HEK293 (cell line): ENCODE measurements around the gene TMED6.

Experiments
- CTCF ChIA-PET: fragments of 350-600 bp; formaldehyde crosslinking; extraction: SDS; loops from one replicate; lab custom pipeline; 2021; ENCODE audit warnings: antibody characterized with exemption; lab: Yijun Ruan, JAX
- POLR2A ChIA-PET: fragments of 300-600 bp; formaldehyde crosslinking; extraction: SDS; loops from one replicate; lab custom pipeline; 2020; ENCODE audit warnings: antibody characterized with exemption, inconsistent platforms; lab: Yijun Ruan, JAX
- H3K27ac ChIP-seq: fragments of 200-500 bp; sonication (Bioruptor generic); 2 replicates; pipeline ENCODE4 v1.5.1; 2014; ENCODE audit warnings: low read depth, low read length, control low read depth, inconsistent platforms; ENCODE audit errors: extremely low read depth
- H3K36me3 ChIP-seq, 2 experiments: fragments of 200-500 bp in 1 of 2; sonication (Bioruptor generic) in 1 of 2; 1 replicate in 1 of 2; 2 replicates in 1 of 2; pipeline ENCODE4 v1.5.1; 2014 to 2017; ENCODE audit warnings: inconsistent platforms in 2 of 2, low read length in 2 of 2; ENCODE audit not compliant: control insufficient read depth in 2 of 2, insufficient read depth in 1 of 2
- H3K4me1 ChIP-seq: fragments of 200-500 bp; sonication (Bioruptor generic); 2 replicates; pipeline ENCODE4 v1.5.1; 2014; ENCODE audit warnings: mild to moderate bottlenecking, low read length, inconsistent platforms; ENCODE audit not compliant: control insufficient read depth, insufficient read depth
- H3K4me3 ChIP-seq: 2 replicates; pipeline ENCODE4 v1.5.1; 2011; ENCODE audit warnings: low read depth, mild to moderate bottlenecking, control low read depth, low read length, moderate library complexity
- H3K9me3 ChIP-seq: fragments of 200-500 bp; sonication (Bioruptor generic); 2 replicates; pipeline ENCODE4 v1.5.1; 2014; ENCODE audit warnings: low read depth, low read length, inconsistent platforms; ENCODE audit not compliant: control insufficient read depth, insufficient read depth
- ZBTB21 ChIP-seq: fragments of 450-650 bp; formaldehyde crosslinking; IDR thresholded peaks from 2 replicates; pipeline ENCODE4 v1.5.1; 2017; ENCODE audit warnings: missing biosample characterization, missing genetic modification characterization
- ZEB2 ChIP-seq: fragments of 450-650 bp; formaldehyde crosslinking; IDR thresholded peaks from 2 replicates; pipeline ENCODE4 v1.5.1; 2016; ENCODE audit warnings: missing biosample characterization, missing genetic modification characterization
- ZNF138 ChIP-seq: fragments of 450-650 bp; formaldehyde crosslinking; IDR thresholded peaks from 2 replicates; pipeline ENCODE4 v1.5.1; 2016; ENCODE audit warnings: missing biosample characterization, missing genetic modification characterization, borderline replicate concordance
- ZNF146 ChIP-seq: fragments of 450-650 bp; formaldehyde crosslinking; IDR thresholded peaks from 2 replicates; pipeline ENCODE4 v1.5.1; 2016; ENCODE audit warnings: missing biosample characterization, missing genetic modification characterization
- ZNF184 ChIP-seq: fragments of 450-650 bp; IDR thresholded peaks from 2 replicates; pipeline ENCODE4 v1.5.1; 2018; ENCODE audit warnings: missing biosample characterization, mild to moderate bottlenecking, missing genetic modification characterization
- ZNF311 ChIP-seq: fragments of 450-650 bp; formaldehyde crosslinking; IDR thresholded peaks from 2 replicates; pipeline ENCODE4 v1.5.1; 2017; ENCODE audit warnings: missing biosample characterization, missing genetic modification characterization, borderline replicate concordance
- ZNF416 ChIP-seq: fragments of 450-650 bp; formaldehyde crosslinking; IDR thresholded peaks from 2 replicates; pipeline ENCODE4 v1.5.1; 2016; ENCODE audit warnings: missing biosample characterization, missing genetic modification characterization
- ZNF549 ChIP-seq: fragments of 450-650 bp; IDR thresholded peaks from 2 replicates; pipeline ENCODE4 v1.5.1; 2018; ENCODE audit warnings: missing biosample characterization, missing genetic modification characterization, mild to moderate bottlenecking, inconsistent platforms, moderate library complexity
- ZNF623 ChIP-seq: fragments of 450-650 bp; formaldehyde crosslinking; IDR thresholded peaks from 2 replicates; pipeline ENCODE4 v1.5.1; 2016; ENCODE audit warnings: missing biosample characterization, missing genetic modification characterization
- ZNF658 ChIP-seq: fragments of 450-650 bp; formaldehyde crosslinking; IDR thresholded peaks from 2 replicates; pipeline ENCODE4; 2016; ENCODE audit warnings: missing biosample characterization, missing genetic modification characterization
- ZNF670 ChIP-seq: fragments of 450-650 bp; formaldehyde crosslinking; IDR thresholded peaks from 2 replicates; pipeline ENCODE4 v1.5.1; 2016; ENCODE audit warnings: missing biosample characterization, missing genetic modification characterization, low read depth
- ZNF76 ChIP-seq: fragments of 450-650 bp; formaldehyde crosslinking; IDR thresholded peaks from 2 replicates; pipeline ENCODE4; 2016; ENCODE audit warnings: low read depth, missing biosample characterization, missing genetic modification characterization, borderline replicate concordance
- ZNF768 ChIP-seq: fragments of 450-650 bp; formaldehyde crosslinking; IDR thresholded peaks from 2 replicates; pipeline ENCODE4 v1.5.1; 2018; ENCODE audit warnings: missing biosample characterization, mild to moderate bottlenecking, missing genetic modification characterization
- ZNF785 ChIP-seq: fragments of 450-650 bp; formaldehyde crosslinking; IDR thresholded peaks from 2 replicates; pipeline ENCODE4 v1.5.1; 2016; ENCODE audit warnings: missing biosample characterization, missing genetic modification characterization
- ZNF830 ChIP-seq: fragments of 450-650 bp; IDR thresholded peaks from 2 replicates; pipeline ENCODE4 v1.5.0; 2018; ENCODE audit warnings: missing biosample characterization, missing genetic modification characterization, low read depth, mild to moderate bottlenecking, moderate library complexity
- ZSCAN16 ChIP-seq: fragments of 450-650 bp; formaldehyde crosslinking; IDR thresholded peaks from 2 replicates; pipeline ENCODE4 v1.5.1; 2016; ENCODE audit warnings: missing biosample characterization, missing genetic modification characterization
- ZXDB ChIP-seq: fragments of 450-650 bp; formaldehyde crosslinking; IDR thresholded peaks from 2 replicates; pipeline ENCODE4 v1.5.1; 2016; ENCODE audit warnings: missing biosample characterization, missing genetic modification characterization
- TF ChIP-seq, protein P1 (sequence below): fragments of 450-650 bp; formaldehyde crosslinking; IDR thresholded peaks from 2 replicates; pipeline ENCODE4 v1.5.1; 2016; ENCODE audit warnings: missing biosample characterization, missing genetic modification characterization
- TF ChIP-seq, protein P2 (sequence below): fragments of 450-650 bp; formaldehyde crosslinking; IDR thresholded peaks from 2 replicates; pipeline ENCODE4 v1.5.1; 2016; ENCODE audit warnings: missing biosample characterization, missing genetic modification characterization
- TF ChIP-seq, protein P3 (sequence below): fragments of 450-650 bp; formaldehyde crosslinking; IDR thresholded peaks from 2 replicates; pipeline ENCODE4 v1.5.1; 2016; ENCODE audit warnings: missing biosample characterization, missing genetic modification characterization, borderline replicate concordance

Gene TMED6

DNA sequence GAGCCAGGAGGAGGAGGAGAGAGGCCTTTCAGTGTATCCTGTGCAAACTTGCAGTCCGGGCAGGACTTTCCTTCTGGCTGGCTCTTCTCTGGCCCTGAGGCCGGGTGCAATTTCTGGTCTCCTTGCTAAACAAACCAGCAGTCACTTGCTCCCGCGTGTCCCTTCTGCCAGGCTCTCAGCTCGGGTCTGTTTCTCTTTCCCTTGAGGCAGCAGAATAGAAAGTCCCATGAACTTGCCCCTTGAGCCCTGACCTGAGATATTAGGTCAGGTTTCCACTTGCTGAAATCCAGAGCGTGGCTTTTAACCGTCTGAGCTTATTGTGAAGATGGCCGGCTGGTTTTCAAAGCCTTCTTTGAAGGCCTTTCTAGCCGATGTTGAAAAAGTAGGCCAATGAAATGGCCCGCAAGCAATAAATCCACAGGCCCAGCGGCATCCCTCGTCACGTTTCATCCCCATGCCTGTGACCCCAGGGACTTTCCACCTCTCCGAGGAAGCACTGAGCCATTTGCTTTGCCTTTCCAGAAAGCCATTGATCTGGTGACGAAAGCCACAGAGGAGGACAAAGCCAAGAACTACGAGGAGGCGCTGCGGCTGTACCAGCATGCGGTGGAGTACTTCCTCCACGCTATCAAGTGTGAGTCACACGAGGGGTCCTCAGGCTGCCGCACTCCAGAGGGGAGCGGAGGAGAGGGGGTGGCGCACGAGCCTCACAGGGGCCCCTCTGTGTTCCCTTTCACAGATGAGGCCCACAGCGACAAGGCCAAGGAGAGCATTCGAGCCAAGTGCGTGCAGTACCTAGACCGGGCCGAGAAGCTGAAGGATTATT lies 35.9 kb downstream of the TMED6 start:
- no peak overlapping the region for H3K27ac ChIP-seq
- POLR2A ChIA-PET = interaction anchor here (0.8 to 1.0 kb wide), 2 partner anchors 9 to 354 kb away, joined by 3 to 6 read pairs; no protein-coding TSS in a partner anchor

DNA sequence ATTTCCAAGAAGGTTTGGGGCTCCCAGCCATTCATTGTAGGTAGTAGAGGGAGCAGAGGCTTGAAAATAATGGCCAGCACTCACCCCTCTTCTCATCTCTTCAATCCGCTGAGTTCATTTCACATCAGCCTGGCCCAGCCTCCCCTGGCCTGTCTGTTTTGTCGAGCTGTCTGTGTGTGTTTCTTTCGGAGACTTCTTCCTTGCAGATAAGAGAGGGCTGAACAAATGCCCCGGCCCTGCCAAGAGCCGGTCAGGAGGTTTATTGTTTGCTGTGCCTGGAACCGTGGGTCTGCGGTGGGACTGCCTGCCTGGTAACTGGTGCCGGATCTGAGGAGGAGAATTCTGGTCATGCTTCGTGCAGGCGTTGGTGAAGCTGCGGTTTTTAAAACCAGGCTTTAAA lies 37.1 kb downstream of the TMED6 start:
- Histone ChIP-seq H3K4me3 (no peak overlapping the region), H3K27ac (no peak overlapping the region), H3K4me1 (no peaks in the 10 kb centered on the region), H3K9me3 (no peaks in the 10 kb centered on the region), H3K36me3 (peaks cover 14 to 60% of the 10 kb centered on the region in 2 experiments; a peak in 2 of 3 replicates)
- TF ChIP-seq ZNF184 = no peak
- TF ChIP-seq ZEB2 (tag by site-specific recombination) = no peak
- no peak for TF ChIP-seq ZNF311
- TF ChIP-seq ZNF785 (tag by site-specific recombination) = no peak
- TF ChIP-seq ZNF768 (tag by site-specific recombination) = no peak
- TF ChIP-seq, protein P1, sequence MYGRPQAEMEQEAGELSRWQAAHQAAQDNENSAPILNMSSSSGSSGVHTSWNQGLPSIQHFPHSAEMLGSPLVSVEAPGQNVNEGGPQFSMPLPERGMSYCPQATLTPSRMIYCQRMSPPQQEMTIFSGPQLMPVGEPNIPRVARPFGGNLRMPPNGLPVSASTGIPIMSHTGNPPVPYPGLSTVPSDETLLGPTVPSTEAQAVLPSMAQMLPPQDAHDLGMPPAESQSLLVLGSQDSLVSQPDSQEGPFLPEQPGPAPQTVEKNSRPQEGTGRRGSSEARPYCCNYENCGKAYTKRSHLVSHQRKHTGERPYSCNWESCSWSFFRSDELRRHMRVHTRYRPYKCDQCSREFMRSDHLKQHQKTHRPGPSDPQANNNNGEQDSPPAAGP (tag by site-specific recombination) = no peak
- TF ChIP-seq, protein P2, sequence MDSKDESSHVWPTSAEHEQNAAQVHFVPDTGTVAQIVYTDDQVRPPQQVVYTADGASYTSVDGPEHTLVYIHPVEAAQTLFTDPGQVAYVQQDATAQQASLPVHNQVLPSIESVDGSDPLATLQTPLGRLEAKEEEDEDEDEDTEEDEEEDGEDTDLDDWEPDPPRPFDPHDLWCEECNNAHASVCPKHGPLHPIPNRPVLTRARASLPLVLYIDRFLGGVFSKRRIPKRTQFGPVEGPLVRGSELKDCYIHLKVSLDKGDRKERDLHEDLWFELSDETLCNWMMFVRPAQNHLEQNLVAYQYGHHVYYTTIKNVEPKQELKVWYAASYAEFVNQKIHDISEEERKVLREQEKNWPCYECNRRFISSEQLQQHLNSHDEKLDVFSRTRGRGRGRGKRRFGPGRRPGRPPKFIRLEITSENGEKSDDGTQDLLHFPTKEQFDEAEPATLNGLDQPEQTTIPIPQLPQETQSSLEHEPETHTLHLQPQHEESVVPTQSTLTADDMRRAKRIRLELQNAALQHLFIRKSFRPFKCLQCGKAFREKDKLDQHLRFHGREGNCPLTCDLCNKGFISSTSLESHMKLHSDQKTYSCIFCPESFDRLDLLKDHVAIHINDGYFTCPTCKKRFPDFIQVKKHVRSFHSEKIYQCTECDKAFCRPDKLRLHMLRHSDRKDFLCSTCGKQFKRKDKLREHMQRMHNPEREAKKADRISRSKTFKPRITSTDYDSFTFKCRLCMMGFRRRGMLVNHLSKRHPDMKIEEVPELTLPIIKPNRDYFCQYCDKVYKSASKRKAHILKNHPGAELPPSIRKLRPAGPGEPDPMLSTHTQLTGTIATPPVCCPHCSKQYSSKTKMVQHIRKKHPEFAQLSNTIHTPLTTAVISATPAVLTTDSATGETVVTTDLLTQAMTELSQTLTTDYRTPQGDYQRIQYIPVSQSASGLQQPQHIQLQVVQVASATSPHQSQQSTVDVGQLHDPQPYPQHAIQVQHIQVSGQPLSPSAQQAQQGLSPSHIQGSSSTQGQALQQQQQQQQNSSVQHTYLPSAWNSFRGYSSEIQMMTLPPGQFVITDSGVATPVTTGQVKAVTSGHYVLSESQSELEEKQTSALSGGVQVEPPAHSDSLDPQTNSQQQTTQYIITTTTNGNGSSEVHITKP (tag by site-specific recombination) = no peak
- ChIA-PET POLR2A (interaction anchor here (1.4 kb wide), 2 partner anchors 14 to 16 kb away, joined by 3 to 4 read pairs; partner anchors contain the start of gene PDF), CTCF (interaction anchor here (1.5 kb wide), 1 partner anchor 164 kb away, joined by 4 read pairs; no protein-coding TSS in a partner anchor)

More for the DNA sequence above, 35.9 kb downstream of the TMED6 start:
- TF ChIP-seq ZSCAN16 (tag by site-specific recombination) = no peak
- no peak for TF ChIP-seq ZNF416 (tag by site-specific recombination)
- TF ChIP-seq ZXDB (tag by site-specific recombination) = no peak
- no peak for TF ChIP-seq ZNF76 (tag by site-specific recombination)
- TF ChIP-seq, protein P3, sequence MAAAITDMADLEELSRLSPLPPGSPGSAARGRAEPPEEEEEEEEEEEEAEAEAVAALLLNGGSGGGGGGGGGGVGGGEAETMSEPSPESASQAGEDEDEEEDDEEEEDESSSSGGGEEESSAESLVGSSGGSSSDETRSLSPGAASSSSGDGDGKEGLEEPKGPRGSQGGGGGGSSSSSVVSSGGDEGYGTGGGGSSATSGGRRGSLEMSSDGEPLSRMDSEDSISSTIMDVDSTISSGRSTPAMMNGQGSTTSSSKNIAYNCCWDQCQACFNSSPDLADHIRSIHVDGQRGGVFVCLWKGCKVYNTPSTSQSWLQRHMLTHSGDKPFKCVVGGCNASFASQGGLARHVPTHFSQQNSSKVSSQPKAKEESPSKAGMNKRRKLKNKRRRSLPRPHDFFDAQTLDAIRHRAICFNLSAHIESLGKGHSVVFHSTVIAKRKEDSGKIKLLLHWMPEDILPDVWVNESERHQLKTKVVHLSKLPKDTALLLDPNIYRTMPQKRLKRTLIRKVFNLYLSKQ (tag by site-specific recombination) = no peak
- no peak for TF ChIP-seq ZNF670
- no peak for TF ChIP-seq ZNF549 (tag by site-specific recombination)
- no peak for TF ChIP-seq ZNF658 (tag by site-specific recombination)
- no peak for TF ChIP-seq ZNF146 (tag by site-specific recombination)
- TF ChIP-seq ZNF623 = no peak
- no peak for TF ChIP-seq ZNF138 (tag by site-specific recombination)
- TF ChIP-seq ZBTB21 = no peak
- TF ChIP-seq ZNF830 (tag by site-specific recombination) = no peak
- TF ChIP-seq, all 188 proteins: peak for 0
- Histone ChIP-seq H3K4me1 (no peaks in the 10 kb centered on the region), H3K36me3 (peaks cover 14 to 72% of the 10 kb centered on the region in 2 experiments; a peak in 2 of 3 replicates), H3K4me3 (no peak overlapping the region), H3K9me3 (no peaks in the 10 kb centered on the region)
- CTCF ChIA-PET = interaction anchor here (1.5 kb wide), 1 partner anchor 165 kb away, joined by 4 read pairs; no protein-coding TSS in a partner anchor
